ENCODE measurements around the gene GPATCH8.

- no peak for TF ChIP-seq REST (IDR thresholded peaks at IDR 0.05; ENCODE audit: low read depth)
- TF ChIP-seq EP300 (IDR thresholded peaks at IDR 0.05; ENCODE audit: borderline replicate concordance), result no peak
- no peak for TF ChIP-seq USF1 (IDR thresholded peaks at IDR 0.05)
- no peak for TF ChIP-seq TAF1 (IDR thresholded peaks at IDR 0.05; ENCODE audit: low read depth)
- no peak for TF ChIP-seq FOXM1 (IDR thresholded peaks at IDR 0.05; ENCODE audit: borderline replicate concordance, low read depth)
- no peak for TF ChIP-seq MAX (IDR thresholded peaks at IDR 0.05)
These were observed 51.4 kb downstream of the GPATCH8 start for GRCh38 chr17:44451832-44452231.

All from Ishikawa (cell line).